Skeletal muscle satellite cell (primary cell): Measurements from ENCODE around the gene GPR137B.

ENCODE experiments used
- H3K27me3 ChIP-seq: 2 replicates; pipeline ENCODE4 v1.7.0; 2013; ENCODE audit warnings: low read length; ENCODE audit not compliant: control insufficient read depth, insufficient read depth
- H3K36me3 ChIP-seq: 2 replicates; pipeline ENCODE4 v1.7.0; 2013; ENCODE audit warnings: mild to moderate bottlenecking, control low read depth, low read length; ENCODE audit not compliant: insufficient read depth
- H3K4me1 ChIP-seq: 2 replicates; pipeline ENCODE4 v1.7.0; 2013; ENCODE audit warnings: low read length; ENCODE audit not compliant: control insufficient read depth, insufficient read depth
- H3K4me2 ChIP-seq: 2 replicates; pipeline ENCODE4 v1.7.0; 2013; ENCODE audit warnings: mild to moderate bottlenecking, low read length
- H3K4me3 ChIP-seq: 2 replicates; pipeline ENCODE4 v1.7.0; 2013; ENCODE audit warnings: low read length
- H3K9ac ChIP-seq: 2 replicates; pipeline ENCODE4 v1.7.0; 2013; ENCODE audit warnings: mild to moderate bottlenecking, low read depth, low read length, moderate library complexity
- H3K9me3 ChIP-seq: replicated peaks from 2 replicates; pipeline ENCODE4 v1.7.0; 2013; ENCODE audit warnings: mild to moderate bottlenecking, control low read depth, low read length

Gene GPR137B

GRCh38 chr1:236214761-236215160 is 72.4 kb downstream of the GPR137B start:
- no peak overlapping the region for H3K9ac ChIP-seq
- no peaks in the 10 kb centered on the region for H3K9me3 ChIP-seq
- no peaks in the 10 kb centered on the region for H3K36me3 ChIP-seq
- no peaks in the 10 kb centered on the region for H3K27me3 ChIP-seq
- no peak overlapping the region for H3K4me2 ChIP-seq
- H3K4me3 ChIP-seq: no peak overlapping the region
- H3K4me1 ChIP-seq: no peaks in the 10 kb centered on the region

GRCh38 chr1:236220473-236220872 is 78.1 kb downstream of the GPR137B start:
- Histone ChIP-seq H3K4me3 (no peak overlapping the region), H3K4me1 (no peaks in the 10 kb centered on the region), H3K36me3 (no peaks in the 10 kb centered on the region), H3K4me2 (no peak overlapping the region), H3K27me3 (no peaks in the 10 kb centered on the region), H3K9me3 (no peaks in the 10 kb centered on the region), H3K9ac (no peak overlapping the region)

GRCh38 chr1:236222632-236223031 is 80.3 kb downstream of the GPR137B start:
- Histone ChIP-seq H3K4me1 (no peaks in the 10 kb centered on the region), H3K36me3 (no peaks in the 10 kb centered on the region), H3K4me2 (no peak overlapping the region), H3K4me3 (no peak overlapping the region), H3K27me3 (no peaks in the 10 kb centered on the region), H3K9ac (no peak overlapping the region), H3K9me3 (no peaks in the 10 kb centered on the region)

- H3K4me2 ChIP-seq: no peak overlapping the region
- H3K4me1 ChIP-seq: no peaks in the 10 kb centered on the region
- no peaks in the 10 kb centered on the region for H3K36me3 ChIP-seq
- H3K9me3 ChIP-seq: no peaks in the 10 kb centered on the region
- H3K27me3 ChIP-seq: no peaks in the 10 kb centered on the region
- H3K9ac ChIP-seq: no peak overlapping the region
- H3K4me3 ChIP-seq: no peak overlapping the region
Measured at GRCh38 chr1:236228411-236228810, 86.1 kb downstream of the GPR137B start.

GRCh38 chr1:236235116-236235515 is 92.8 kb downstream of the GPR137B start:
- Histone ChIP-seq H3K4me3 (no peak overlapping the region), H3K9ac (no peak overlapping the region), H3K9me3 (no peaks in the 10 kb centered on the region), H3K27me3 (no peaks in the 10 kb centered on the region), H3K4me1 (no peaks in the 10 kb centered on the region), H3K4me2 (no peak overlapping the region), H3K36me3 (no peaks in the 10 kb centered on the region)

- Histone ChIP-seq H3K4me1 (no peaks in the 10 kb centered on the region), H3K4me3 (no peak overlapping the region), H3K9ac (no peak overlapping the region), H3K27me3 (no peaks in the 10 kb centered on the region), H3K9me3 (no peaks in the 10 kb centered on the region), H3K4me2 (no peak overlapping the region), H3K36me3 (no peaks in the 10 kb centered on the region)
Measured at GRCh38 chr1:236239092-236239585, 96.8 kb downstream of the GPR137B start.

- H3K4me3 ChIP-seq: no peak overlapping the region
- no peaks in the 10 kb centered on the region for H3K27me3 ChIP-seq
- H3K4me2 ChIP-seq: no peak overlapping the region
- H3K9me3 ChIP-seq: no peaks in the 10 kb centered on the region
- H3K9ac ChIP-seq: no peak overlapping the region
- H3K36me3 ChIP-seq: no peaks in the 10 kb centered on the region
- H3K4me1 ChIP-seq: no peaks in the 10 kb centered on the region
Measured at GRCh38 chr1:236240675-236241074, 98.3 kb downstream of the GPR137B start.

GRCh38 chr1:236242568-236242967 is 100.2 kb downstream of the GPR137B start:
- H3K9me3 ChIP-seq: no peaks in the 10 kb centered on the region
- H3K4me3 ChIP-seq: no peak overlapping the region
- H3K27me3 ChIP-seq: no peaks in the 10 kb centered on the region
- no peaks in the 10 kb centered on the region for H3K4me1 ChIP-seq
- no peak overlapping the region for H3K4me2 ChIP-seq
- no peak overlapping the region for H3K9ac ChIP-seq
- H3K36me3 ChIP-seq: no peaks in the 10 kb centered on the region

- Histone ChIP-seq H3K4me3 (no peak overlapping the region), H3K9ac (no peak overlapping the region), H3K36me3 (no peaks in the 10 kb centered on the region), H3K4me1 (no peaks in the 10 kb centered on the region), H3K9me3 (no peaks in the 10 kb centered on the region), H3K27me3 (no peaks in the 10 kb centered on the region), H3K4me2 (no peak overlapping the region)
Measured at GRCh38 chr1:236247286-236247685, 104.9 kb downstream of the GPR137B start.

GRCh38 chr1:236251587-236251986 is 109.2 kb downstream of the GPR137B start:
- Histone ChIP-seq H3K4me2 (no peak overlapping the region), H3K9ac (no peak overlapping the region), H3K4me3 (no peak overlapping the region), H3K36me3 (no peaks in the 10 kb centered on the region), H3K9me3 (no peaks in the 10 kb centered on the region), H3K4me1 (no peaks in the 10 kb centered on the region), H3K27me3 (no peaks in the 10 kb centered on the region)

GRCh38 chr1:236253119-236253518 is 110.8 kb downstream of the GPR137B start:
- no peak overlapping the region for H3K4me3 ChIP-seq
- no peaks in the 10 kb centered on the region for H3K36me3 ChIP-seq
- no peaks in the 10 kb centered on the region for H3K27me3 ChIP-seq
- no peak overlapping the region for H3K9ac ChIP-seq
- H3K4me1 ChIP-seq: no peaks in the 10 kb centered on the region
- no peaks in the 10 kb centered on the region for H3K9me3 ChIP-seq
- no peak overlapping the region for H3K4me2 ChIP-seq

GRCh38 chr1:236253918-236254637 is 111.7 kb downstream of the GPR137B start:
- H3K9ac ChIP-seq: no peak overlapping the region
- no peak overlapping the region for H3K4me3 ChIP-seq
- H3K36me3 ChIP-seq: no peaks in the 10 kb centered on the region
- no peaks in the 10 kb centered on the region for H3K9me3 ChIP-seq
- H3K4me2 ChIP-seq: no peak overlapping the region
- H3K4me1 ChIP-seq: no peaks in the 10 kb centered on the region
- no peaks in the 10 kb centered on the region for H3K27me3 ChIP-seq
